Osteoblast (primary cell): ENCODE measurements around the gene RYR2. TPM values are rescaled to one million over a fixed set of nuclear protein-coding genes. Genes with fewer than 3 reads are reported as not detected.

Experiments
- DNase-seq: peaks from one replicate; pipeline ENCODE4 v3.0.0; 2011; ENCODE audit warnings: low spot score, mixed read lengths; ENCODE audit not compliant: insufficient read length; ENCODE audit errors: missing footprints
- H2AFZ ChIP-seq: 2 replicates; pipeline ENCODE4 v1.6.0; 2011; ENCODE audit warnings: mild to moderate bottlenecking, low read length
- H3K27ac ChIP-seq: 2 replicates; pipeline ENCODE4 v1.5.1; 2011; ENCODE audit warnings: mild to moderate bottlenecking, low read depth, low read length, moderate library complexity
- H3K27me3 ChIP-seq: 2 replicates; pipeline ENCODE4 v1.6.0; 2012; ENCODE audit warnings: mild to moderate bottlenecking, control low read depth, inconsistent platforms, low read length, moderate library complexity; ENCODE audit not compliant: insufficient read depth
- H3K36me3 ChIP-seq: 2 replicates; pipeline ENCODE4 v1.5.1; 2011; ENCODE audit warnings: mild to moderate bottlenecking, low read length, control low read depth, moderate library complexity; ENCODE audit not compliant: insufficient read depth
- H3K4me1 ChIP-seq: 2 replicates; pipeline ENCODE4 v1.5.1; 2011; ENCODE audit warnings: mild to moderate bottlenecking, low read length, control low read depth, moderate library complexity; ENCODE audit not compliant: insufficient read depth
- H3K4me2 ChIP-seq: 2 replicates; pipeline ENCODE4 v1.6.0; 2011; ENCODE audit warnings: mild to moderate bottlenecking, low read length; ENCODE audit not compliant: insufficient read depth
- H3K4me3 ChIP-seq: fragments of 200-600 bp; sonication (generic); 3 replicates; pipeline ENCODE4 v1.5.1; 2012; ENCODE audit warnings: mild to moderate bottlenecking, low read length, inconsistent platforms; ENCODE audit not compliant: insufficient read depth
- H3K79me2 ChIP-seq: 2 replicates; pipeline ENCODE4 v1.6.0; 2012; ENCODE audit warnings: mild to moderate bottlenecking, low read length, control low read depth, inconsistent platforms; ENCODE audit not compliant: insufficient read depth
- H3K9me3 ChIP-seq: 2 replicates; pipeline ENCODE4 v1.5.1; 2011; ENCODE audit warnings: low read depth, low read length, control low read depth
- H4K20me1 ChIP-seq: 2 replicates; pipeline ENCODE4 v1.6.0; 2012; ENCODE audit warnings: mild to moderate bottlenecking, low read length, control low read depth; ENCODE audit not compliant: insufficient read depth
- total RNA-seq: library from RNA; depleted of rRNA; stranded (reverse); fragments of >200 nt; gene quantifications from 2 replicates; pipeline ENCODE4 v1.2.3, GENCODE V29; 2012
- TF ChIP-seq, protein P1 (sequence below): IDR thresholded peaks from 2 replicates; pipeline ENCODE4 v1.5.1; 2011; ENCODE audit warnings: mild to moderate bottlenecking, low read depth, low read length, moderate library complexity; ENCODE audit errors: extremely low read depth

The RYR2 gene
- total RNA-seq, 1 donor: not detected

DNA sequence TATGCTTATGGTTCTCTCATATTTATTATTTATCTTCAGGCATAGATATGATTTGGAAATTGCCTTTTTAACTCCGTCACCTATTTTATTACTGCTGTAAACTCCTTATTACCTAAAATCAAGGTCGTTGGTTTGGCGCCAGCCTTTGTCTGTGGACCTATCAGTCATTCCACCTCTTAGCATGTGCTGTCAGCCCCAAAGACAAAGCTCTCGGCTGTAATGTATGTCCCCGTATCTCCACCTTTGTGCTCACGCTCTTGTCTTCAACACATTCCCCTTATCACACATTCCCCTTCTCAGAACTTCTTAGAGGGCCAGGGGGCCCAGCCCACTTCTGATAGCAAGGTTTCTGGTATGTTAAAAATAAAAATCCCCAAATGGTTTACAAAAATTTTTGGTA is 342.2 kb downstream of the RYR2 start:
- Histone ChIP-seq H3K9me3 (no peaks in the 10 kb centered on the region), H3K79me2 (no peaks in the 10 kb centered on the region), H3K36me3 (no peaks in the 10 kb centered on the region), H3K4me1 (no peaks in the 10 kb centered on the region), H3K4me3 (no peak overlapping the region), H3K27me3 (no peaks in the 10 kb centered on the region), H4K20me1 (no peaks in the 10 kb centered on the region), H2AFZ (no peak overlapping the region), H3K27ac (no peak overlapping the region), H3K4me2 (no peak overlapping the region)
- TF ChIP-seq, protein P1, sequence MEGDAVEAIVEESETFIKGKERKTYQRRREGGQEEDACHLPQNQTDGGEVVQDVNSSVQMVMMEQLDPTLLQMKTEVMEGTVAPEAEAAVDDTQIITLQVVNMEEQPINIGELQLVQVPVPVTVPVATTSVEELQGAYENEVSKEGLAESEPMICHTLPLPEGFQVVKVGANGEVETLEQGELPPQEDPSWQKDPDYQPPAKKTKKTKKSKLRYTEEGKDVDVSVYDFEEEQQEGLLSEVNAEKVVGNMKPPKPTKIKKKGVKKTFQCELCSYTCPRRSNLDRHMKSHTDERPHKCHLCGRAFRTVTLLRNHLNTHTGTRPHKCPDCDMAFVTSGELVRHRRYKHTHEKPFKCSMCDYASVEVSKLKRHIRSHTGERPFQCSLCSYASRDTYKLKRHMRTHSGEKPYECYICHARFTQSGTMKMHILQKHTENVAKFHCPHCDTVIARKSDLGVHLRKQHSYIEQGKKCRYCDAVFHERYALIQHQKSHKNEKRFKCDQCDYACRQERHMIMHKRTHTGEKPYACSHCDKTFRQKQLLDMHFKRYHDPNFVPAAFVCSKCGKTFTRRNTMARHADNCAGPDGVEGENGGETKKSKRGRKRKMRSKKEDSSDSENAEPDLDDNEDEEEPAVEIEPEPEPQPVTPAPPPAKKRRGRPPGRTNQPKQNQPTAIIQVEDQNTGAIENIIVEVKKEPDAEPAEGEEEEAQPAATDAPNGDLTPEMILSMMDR: no peak
- no peak for DNase-seq

DNA sequence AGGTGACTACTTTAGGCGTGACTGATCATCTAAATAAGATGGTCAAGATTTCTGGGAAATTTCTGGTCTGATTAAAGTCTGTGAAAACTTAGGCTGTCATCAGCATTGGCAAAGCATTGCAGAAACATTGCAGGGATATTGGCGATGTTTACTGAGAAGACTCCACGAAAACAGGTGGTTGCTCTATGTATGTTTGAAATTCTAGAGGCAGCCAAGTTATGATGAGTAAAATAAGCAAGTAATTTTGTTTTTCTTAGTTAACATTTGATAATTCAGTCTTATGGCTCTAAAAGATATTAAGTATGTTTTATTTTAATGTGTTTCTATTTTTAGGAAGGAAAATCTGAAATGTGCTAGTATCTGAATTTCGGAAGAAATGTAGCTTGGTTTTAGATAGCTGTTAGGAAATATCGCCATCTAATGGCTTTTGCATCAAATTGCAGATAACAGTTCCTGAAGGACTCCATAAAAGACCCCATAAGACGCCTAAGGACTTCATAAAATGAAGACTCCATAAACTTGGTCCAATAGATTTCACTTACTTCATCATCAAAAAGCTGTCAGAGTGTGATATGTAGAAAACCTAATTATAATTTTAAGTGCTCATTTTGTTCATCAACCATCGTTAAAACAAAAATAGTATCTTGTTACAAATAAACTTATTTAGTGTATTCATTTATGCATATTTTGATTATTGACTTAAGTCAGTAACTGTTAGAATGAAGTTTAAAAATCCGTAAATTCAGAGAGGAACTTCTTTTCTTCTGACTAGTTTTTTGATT is 344.6 kb downstream of the RYR2 start:
- Histone ChIP-seq H3K4me3 (no peak overlapping the region), H3K9me3 (no peaks in the 10 kb centered on the region), H3K27ac (no peak overlapping the region), H2AFZ (no peak overlapping the region), H3K36me3 (no peaks in the 10 kb centered on the region), H3K79me2 (no peaks in the 10 kb centered on the region), H3K4me2 (no peak overlapping the region), H3K4me1 (no peaks in the 10 kb centered on the region), H3K27me3 (no peaks in the 10 kb centered on the region), H4K20me1 (no peaks in the 10 kb centered on the region)
- DNase-seq: no peak
- TF ChIP-seq, protein P1: peak; percentile 57

DNA sequence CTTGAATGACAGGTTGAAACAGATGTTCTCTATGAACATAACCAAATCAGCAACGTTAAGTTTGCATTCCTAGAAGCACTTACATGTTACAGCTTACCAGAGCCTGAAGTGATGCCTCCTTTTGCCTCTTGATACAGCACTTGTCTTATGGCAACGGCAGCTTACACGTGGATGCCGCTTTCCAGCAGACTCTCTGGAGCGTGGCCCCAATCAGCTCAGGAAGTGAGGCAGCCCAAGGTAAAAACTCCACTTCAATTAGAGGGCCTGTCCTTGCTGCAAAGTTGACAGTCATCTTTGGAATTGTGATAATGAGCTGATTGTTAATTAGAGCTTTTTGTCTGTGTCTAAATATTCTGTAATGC is 345.1 kb downstream of the RYR2 start:
- no peaks in the 10 kb centered on the region for H3K9me3 ChIP-seq
- H3K36me3 ChIP-seq: no peaks in the 10 kb centered on the region
- no peaks in the 10 kb centered on the region for H3K4me1 ChIP-seq
- H4K20me1 ChIP-seq: no peaks in the 10 kb centered on the region
- no peak for DNase-seq
- H3K27ac ChIP-seq: no peak overlapping the region
- no peak overlapping the region for H2AFZ ChIP-seq
- H3K4me2 ChIP-seq: no peak overlapping the region
- H3K27me3 ChIP-seq: no peaks in the 10 kb centered on the region
- no peak overlapping the region for H3K4me3 ChIP-seq
- H3K79me2 ChIP-seq: no peaks in the 10 kb centered on the region
- TF ChIP-seq, protein P1: no peak

DNA sequence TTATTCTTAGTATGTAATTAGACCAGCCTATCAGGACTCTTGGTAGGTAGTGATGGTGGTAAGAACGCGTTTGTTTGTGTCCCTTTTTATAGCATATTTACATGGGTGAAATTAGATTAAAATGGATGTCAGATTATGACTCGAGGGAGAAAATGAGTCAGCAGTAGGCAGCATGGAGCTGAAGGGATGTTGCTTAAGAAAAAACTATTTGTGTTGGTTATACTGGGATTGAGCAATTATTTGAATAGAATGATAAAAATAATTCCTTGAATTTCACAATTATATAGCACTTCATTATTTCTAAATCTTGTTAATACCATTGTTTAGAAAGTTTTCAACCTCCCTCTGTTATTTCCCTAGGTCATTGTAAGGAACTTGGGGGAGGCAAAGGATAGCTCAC is 348.8 kb downstream of the RYR2 start:
- Histone ChIP-seq H3K4me3 (no peak overlapping the region), H3K27me3 (no peaks in the 10 kb centered on the region), H3K4me2 (no peak overlapping the region), H3K4me1 (no peaks in the 10 kb centered on the region), H3K27ac (no peak overlapping the region), H2AFZ (no peak overlapping the region), H4K20me1 (no peaks in the 10 kb centered on the region), H3K36me3 (no peaks in the 10 kb centered on the region), H3K9me3 (no peaks in the 10 kb centered on the region), H3K79me2 (no peaks in the 10 kb centered on the region)
- DNase-seq: no peak
- TF ChIP-seq, protein P1: no peak
